GM04503 (cell line): ENCODE results near the gene CCNK.

ENCODE experiments used
- DNase-seq: peaks from one replicate; pipeline ENCODE4 v3.0.0-alpha.2; 2012; ENCODE audit warnings: low read depth

Gene CCNK

GRCh38 chr14:99535908-99536778 lies 54.9 kb downstream of the CCNK start:
- no peak for DNase-seq

GRCh38 chr14:99537399-99537798 lies 56.2 kb downstream of the CCNK start:
- DNase-seq, result peak; percentile 29

- no peak for DNase-seq
Observed at GRCh38 chr14:99538275-99538674, 57.1 kb downstream of the CCNK start.

- no peak for DNase-seq
Observed at GRCh38 chr14:99538733-99539132, 57.5 kb downstream of the CCNK start.

GRCh38 chr14:99539491-99539890 lies 58.3 kb downstream of the CCNK start:
- DNase-seq, result no peak

- no peak for DNase-seq
Observed at GRCh38 chr14:99540196-99541032, 59.2 kb downstream of the CCNK start.

- DNase-seq, result no peak
Observed at GRCh38 chr14:99541211-99541610, 60.0 kb downstream of the CCNK start.

- no peak for DNase-seq
Observed at GRCh38 chr14:99541677-99542470, 60.7 kb downstream of the CCNK start.

- DNase-seq, result no peak
Observed at GRCh38 chr14:99542566-99542965, 61.4 kb downstream of the CCNK start.

GRCh38 chr14:99543370-99543769 lies 62.2 kb downstream of the CCNK start:
- DNase-seq, result no peak

GRCh38 chr14:99543985-99544384 lies 62.8 kb downstream of the CCNK start:
- DNase-seq, result no peak

- DNase-seq, result no peak
Observed at GRCh38 chr14:99544991-99545390, 63.8 kb downstream of the CCNK start.

- no peak for DNase-seq
Observed at GRCh38 chr14:99545586-99545985, 64.4 kb downstream of the CCNK start.

GRCh38 chr14:99546234-99546879 lies 65.1 kb downstream of the CCNK start:
- no peak for DNase-seq

- no peak for DNase-seq
Observed at GRCh38 chr14:99548255-99548654, 67.0 kb downstream of the CCNK start.

GRCh38 chr14:99548871-99549515 lies 67.8 kb downstream of the CCNK start:
- no peak for DNase-seq

- no peak for DNase-seq
Observed at GRCh38 chr14:99549684-99550083, 68.5 kb downstream of the CCNK start.

- no peak for DNase-seq
Observed at GRCh38 chr14:99550387-99550992, 69.3 kb downstream of the CCNK start.

- no peak for DNase-seq
Observed at GRCh38 chr14:99551034-99551922, 70.1 kb downstream of the CCNK start.
